Keratinocyte (primary cell): ENCODE results near the gene TSPYL1.

Experiments used
- CTCF ChIP-seq, 3 experiments: IDR thresholded peaks in 1 of 3; conservative IDR thresholded peaks in 1 of 3; optimal IDR thresholded peaks in 1 of 3; 2 replicates in 2 of 3; 3 replicates in 1 of 3; pipeline versions ENCODE3 to v1.5.1; 2011; ENCODE audit warnings: low read length in 3 of 3, mild to moderate bottlenecking in 3 of 3, moderate library complexity in 2 of 3, control low read depth in 1 of 3, inconsistent platforms in 1 of 3; ENCODE audit not compliant: insufficient read depth in 2 of 3; ENCODE audit errors: extremely low read depth in 1 of 3
- EZH2 ChIP-seq: IDR thresholded peaks from one replicate; pipeline ENCODE4 v1.6.1; 2012; ENCODE audit warnings: inconsistent platforms, mild to moderate bottlenecking, low read length, moderate library complexity

DNA sequence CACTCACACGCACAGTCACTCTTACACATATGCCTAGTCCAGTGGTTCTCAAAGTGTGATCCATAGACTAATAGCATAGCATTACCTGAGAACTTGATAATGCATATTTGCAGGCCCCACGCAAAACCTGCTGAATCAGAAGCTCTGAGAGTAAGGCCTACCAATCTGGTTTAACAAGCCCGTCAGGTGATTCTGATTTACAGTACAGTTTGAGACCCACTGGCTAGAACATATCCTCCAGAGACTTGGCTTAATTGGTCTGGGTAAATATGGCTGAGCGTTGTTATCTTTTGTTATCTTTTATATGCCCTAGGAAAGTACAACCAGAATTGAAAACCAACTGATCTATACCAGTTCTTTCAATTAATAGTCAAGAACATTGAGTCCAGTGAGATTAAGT is 35.4 kb downstream of the TSPYL1 start:
- TF ChIP-seq CTCF (optimal IDR thresholded peaks at IDR 0.05 in 1 of 3, IDR thresholded peaks at IDR 0.05 in 1 of 3, conservative IDR thresholded peaks at IDR 0.05 in 1 of 3; ENCODE audit: extremely low read depth in 1 of 3, insufficient read depth in 2 of 3, low read length in 3 of 3) (no peak), EZH2 (no peak)
